ENCODE measurements around the gene CCL11.

DNA sequence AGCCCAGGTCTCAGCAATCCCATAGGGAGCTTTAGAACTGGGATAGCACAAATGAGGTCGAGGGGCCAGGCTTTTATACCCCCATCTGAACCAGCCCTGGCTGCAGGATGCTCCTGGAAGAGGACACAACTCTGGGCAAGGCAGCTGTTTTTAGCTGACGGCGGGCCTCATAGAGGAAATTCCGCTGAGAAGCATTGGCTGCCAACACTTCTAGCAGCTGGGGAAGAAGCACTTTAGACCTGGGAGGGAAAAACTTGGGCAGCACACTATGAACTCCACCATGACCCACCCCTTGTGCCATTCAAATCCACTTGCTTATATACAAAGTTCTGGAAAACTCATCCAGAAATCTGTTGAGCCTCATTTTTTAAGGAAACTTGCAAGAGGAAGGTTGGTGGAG is 5.0 kb downstream of the CCL11 start:
- TF ChIP-seq, protein P1, sequence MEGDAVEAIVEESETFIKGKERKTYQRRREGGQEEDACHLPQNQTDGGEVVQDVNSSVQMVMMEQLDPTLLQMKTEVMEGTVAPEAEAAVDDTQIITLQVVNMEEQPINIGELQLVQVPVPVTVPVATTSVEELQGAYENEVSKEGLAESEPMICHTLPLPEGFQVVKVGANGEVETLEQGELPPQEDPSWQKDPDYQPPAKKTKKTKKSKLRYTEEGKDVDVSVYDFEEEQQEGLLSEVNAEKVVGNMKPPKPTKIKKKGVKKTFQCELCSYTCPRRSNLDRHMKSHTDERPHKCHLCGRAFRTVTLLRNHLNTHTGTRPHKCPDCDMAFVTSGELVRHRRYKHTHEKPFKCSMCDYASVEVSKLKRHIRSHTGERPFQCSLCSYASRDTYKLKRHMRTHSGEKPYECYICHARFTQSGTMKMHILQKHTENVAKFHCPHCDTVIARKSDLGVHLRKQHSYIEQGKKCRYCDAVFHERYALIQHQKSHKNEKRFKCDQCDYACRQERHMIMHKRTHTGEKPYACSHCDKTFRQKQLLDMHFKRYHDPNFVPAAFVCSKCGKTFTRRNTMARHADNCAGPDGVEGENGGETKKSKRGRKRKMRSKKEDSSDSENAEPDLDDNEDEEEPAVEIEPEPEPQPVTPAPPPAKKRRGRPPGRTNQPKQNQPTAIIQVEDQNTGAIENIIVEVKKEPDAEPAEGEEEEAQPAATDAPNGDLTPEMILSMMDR (IDR thresholded peaks at IDR 0.05), result no peak
- no peak for TF ChIP-seq POLR2A (IDR thresholded peaks at IDR 0.05)
